ENCODE measurements around the gene MANEAL.

Gene MANEAL

GRCh38 chr1:37793773-37794371 lies at the start of gene MANEAL:
MANEAL (plus strand) TSS chr1:37793847; CDS start chr1:37794183, 336 bp downstream.
- H3K27me3 ChIP-seq (replicated peaks; ENCODE audit: control insufficient read depth, insufficient read depth, low read length): peaks cover 32% of the 10 kb centered on the region

GRCh38 chr1:37746806-37747205 lies 46.8 kb upstream of the MANEAL start:
- no peak for DNase-seq (ENCODE audit: low read depth)
- Histone ChIP-seq H3K9ac (ENCODE audit: low read length) (no peak overlapping the region), H3K4me3 (ENCODE audit: low read length) (no peak overlapping the region), H3K4me1 (ENCODE audit: control insufficient read depth, insufficient read depth, low read length) (no peaks in the 10 kb centered on the region), H3K9me3 (ENCODE audit: control insufficient read depth, low read length) (peaks cover 18% of the 10 kb centered on the region), H3K36me3 (ENCODE audit: control insufficient read depth, insufficient read depth, low read length, severe bottlenecking) (no peaks in the 10 kb centered on the region), H3K27me3 (replicated peaks; ENCODE audit: control insufficient read depth, insufficient read depth, low read length) (peaks cover 24% of the 10 kb centered on the region)

More at GRCh38 chr1:37793773-37794371, at the start of gene MANEAL:
- Histone ChIP-seq H3K36me3 (ENCODE audit: control insufficient read depth, insufficient read depth, low read length, severe bottlenecking) (no peaks in the 10 kb centered on the region), H3K9me3 (ENCODE audit: control insufficient read depth, low read length) (no peaks in the 10 kb centered on the region), H3K9ac (ENCODE audit: low read length) (peak within 1 kb of the TSS; percentile 60), H3K4me3 (ENCODE audit: low read length) (peak within 1 kb of the TSS; percentile 74), H3K4me1 (ENCODE audit: control insufficient read depth, insufficient read depth, low read length) (no peaks in the 10 kb centered on the region)
- peak; percentile 79 for DNase-seq (ENCODE audit: low read depth)

- peaks cover 23% of the 10 kb centered on the region for H3K27me3 ChIP-seq (replicated peaks; ENCODE audit: control insufficient read depth, insufficient read depth, low read length)
- H3K9ac ChIP-seq (ENCODE audit: low read length): no peak overlapping the region
- H3K4me1 ChIP-seq (ENCODE audit: control insufficient read depth, insufficient read depth, low read length): no peaks in the 10 kb centered on the region
- H3K36me3 ChIP-seq (ENCODE audit: control insufficient read depth, insufficient read depth, low read length, severe bottlenecking): no peaks in the 10 kb centered on the region
- no peak for DNase-seq (ENCODE audit: low read depth)
- peaks cover 13% of the 10 kb centered on the region for H3K9me3 ChIP-seq (ENCODE audit: control insufficient read depth, low read length)
- H3K4me3 ChIP-seq (ENCODE audit: low read length): no peak overlapping the region
Observed at GRCh38 chr1:37748565-37748964, 45.1 kb upstream of the MANEAL start.

GRCh38 chr1:37752213-37752582 lies 41.4 kb upstream of the MANEAL start:
- peaks cover 46% of the 10 kb centered on the region for H3K27me3 ChIP-seq (replicated peaks; ENCODE audit: control insufficient read depth, insufficient read depth, low read length)
- H3K9me3 ChIP-seq (ENCODE audit: control insufficient read depth, low read length): peaks cover 3% of the 10 kb centered on the region
- no peaks in the 10 kb centered on the region for H3K36me3 ChIP-seq (ENCODE audit: control insufficient read depth, insufficient read depth, low read length, severe bottlenecking)
- H3K9ac ChIP-seq (ENCODE audit: low read length): no peak overlapping the region
- no peak for DNase-seq (ENCODE audit: low read depth)
- H3K4me3 ChIP-seq (ENCODE audit: low read length): no peak overlapping the region
- no peaks in the 10 kb centered on the region for H3K4me1 ChIP-seq (ENCODE audit: control insufficient read depth, insufficient read depth, low read length)

- no peaks in the 10 kb centered on the region for H3K4me1 ChIP-seq (ENCODE audit: control insufficient read depth, insufficient read depth, low read length)
- H3K36me3 ChIP-seq (ENCODE audit: control insufficient read depth, insufficient read depth, low read length, severe bottlenecking): no peaks in the 10 kb centered on the region
- H3K9me3 ChIP-seq (ENCODE audit: control insufficient read depth, low read length): no peaks in the 10 kb centered on the region
- H3K4me3 ChIP-seq (ENCODE audit: low read length): peak overlapping the region; percentile 37
- H3K27me3 ChIP-seq (replicated peaks; ENCODE audit: control insufficient read depth, insufficient read depth, low read length): peaks cover 51% of the 10 kb centered on the region
- no peak overlapping the region for H3K9ac ChIP-seq (ENCODE audit: low read length)
- peak; percentile 30 for DNase-seq (ENCODE audit: low read depth)
Observed at GRCh38 chr1:37752583-37753471, 40.8 kb upstream of the MANEAL start.

GRCh38 chr1:37753473-37754321 lies 40.0 kb upstream of the MANEAL start:
- no peaks in the 10 kb centered on the region for H3K36me3 ChIP-seq (ENCODE audit: control insufficient read depth, insufficient read depth, low read length, severe bottlenecking)
- peaks cover 60% of the 10 kb centered on the region for H3K27me3 ChIP-seq (replicated peaks; ENCODE audit: control insufficient read depth, insufficient read depth, low read length)
- no peaks in the 10 kb centered on the region for H3K4me1 ChIP-seq (ENCODE audit: control insufficient read depth, insufficient read depth, low read length)
- DNase-seq (ENCODE audit: low read depth): no peak
- H3K9ac ChIP-seq (ENCODE audit: low read length): no peak overlapping the region
- H3K9me3 ChIP-seq (ENCODE audit: control insufficient read depth, low read length): no peaks in the 10 kb centered on the region
- H3K4me3 ChIP-seq (ENCODE audit: low read length): no peak overlapping the region

- Histone ChIP-seq H3K36me3 (ENCODE audit: control insufficient read depth, insufficient read depth, low read length, severe bottlenecking) (no peaks in the 10 kb centered on the region), H3K9me3 (ENCODE audit: control insufficient read depth, low read length) (no peaks in the 10 kb centered on the region), H3K4me1 (ENCODE audit: control insufficient read depth, insufficient read depth, low read length) (no peaks in the 10 kb centered on the region), H3K4me3 (ENCODE audit: low read length) (no peak overlapping the region), H3K27me3 (replicated peaks; ENCODE audit: control insufficient read depth, insufficient read depth, low read length) (peaks cover 67% of the 10 kb centered on the region), H3K9ac (ENCODE audit: low read length) (no peak overlapping the region)
- DNase-seq (ENCODE audit: low read depth): no peak
Observed at GRCh38 chr1:37755290-37755689, 38.4 kb upstream of the MANEAL start.

- Histone ChIP-seq H3K9ac (ENCODE audit: low read length) (no peak overlapping the region), H3K27me3 (replicated peaks; ENCODE audit: control insufficient read depth, insufficient read depth, low read length) (peaks cover 70% of the 10 kb centered on the region), H3K4me3 (ENCODE audit: low read length) (no peak overlapping the region), H3K36me3 (ENCODE audit: control insufficient read depth, insufficient read depth, low read length, severe bottlenecking) (no peaks in the 10 kb centered on the region), H3K9me3 (ENCODE audit: control insufficient read depth, low read length) (no peaks in the 10 kb centered on the region), H3K4me1 (ENCODE audit: control insufficient read depth, insufficient read depth, low read length) (no peaks in the 10 kb centered on the region)
- DNase-seq (ENCODE audit: low read depth): no peak
Observed at GRCh38 chr1:37755951-37756560, 37.6 kb upstream of the MANEAL start.

GRCh38 chr1:37759451-37759850 lies 34.2 kb upstream of the MANEAL start:
- no peaks in the 10 kb centered on the region for H3K4me1 ChIP-seq (ENCODE audit: control insufficient read depth, insufficient read depth, low read length)
- no peak for DNase-seq (ENCODE audit: low read depth)
- H3K9ac ChIP-seq (ENCODE audit: low read length): no peak overlapping the region
- H3K4me3 ChIP-seq (ENCODE audit: low read length): no peak overlapping the region
- peaks cover 80% of the 10 kb centered on the region for H3K27me3 ChIP-seq (replicated peaks; ENCODE audit: control insufficient read depth, insufficient read depth, low read length)
- H3K9me3 ChIP-seq (ENCODE audit: control insufficient read depth, low read length): no peaks in the 10 kb centered on the region
- no peaks in the 10 kb centered on the region for H3K36me3 ChIP-seq (ENCODE audit: control insufficient read depth, insufficient read depth, low read length, severe bottlenecking)

GRCh38 chr1:37761416-37762095 lies 32.1 kb upstream of the MANEAL start:
- H3K9ac ChIP-seq (ENCODE audit: low read length): no peak overlapping the region
- H3K9me3 ChIP-seq (ENCODE audit: control insufficient read depth, low read length): no peaks in the 10 kb centered on the region
- no peaks in the 10 kb centered on the region for H3K4me1 ChIP-seq (ENCODE audit: control insufficient read depth, insufficient read depth, low read length)
- H3K4me3 ChIP-seq (ENCODE audit: low read length): no peak overlapping the region
- DNase-seq (ENCODE audit: low read depth): no peak
- peaks cover 82% of the 10 kb centered on the region for H3K27me3 ChIP-seq (replicated peaks; ENCODE audit: control insufficient read depth, insufficient read depth, low read length)
- H3K36me3 ChIP-seq (ENCODE audit: control insufficient read depth, insufficient read depth, low read length, severe bottlenecking): no peaks in the 10 kb centered on the region
